Astrocyte of the spinal cord (primary cell): Measurements from ENCODE around the gene LAMA5.

Experiments
- DNase-seq: peaks from one replicate; pipeline ENCODE4 v3.0.0; 2011; ENCODE audit warnings: low read depth, low spot score
- H3K4me3 ChIP-seq: 2 replicates; pipeline ENCODE4 v1.5.1; 2011; ENCODE audit warnings: low read depth, mild to moderate bottlenecking, low read length, moderate library complexity
- in situ Hi-C: cut with HindIII; loops from 2 replicates; pipeline ENCODE4 v1.10.0; 2017; ENCODE audit warnings: low sequenced_read_pairs
- TF ChIP-seq, protein P1 (sequence below): IDR thresholded peaks from 2 replicates; pipeline ENCODE4 v1.5.1; 2012; ENCODE audit warnings: low read depth, mild to moderate bottlenecking, low read length, inconsistent platforms

LAMA5 gene

DNA sequence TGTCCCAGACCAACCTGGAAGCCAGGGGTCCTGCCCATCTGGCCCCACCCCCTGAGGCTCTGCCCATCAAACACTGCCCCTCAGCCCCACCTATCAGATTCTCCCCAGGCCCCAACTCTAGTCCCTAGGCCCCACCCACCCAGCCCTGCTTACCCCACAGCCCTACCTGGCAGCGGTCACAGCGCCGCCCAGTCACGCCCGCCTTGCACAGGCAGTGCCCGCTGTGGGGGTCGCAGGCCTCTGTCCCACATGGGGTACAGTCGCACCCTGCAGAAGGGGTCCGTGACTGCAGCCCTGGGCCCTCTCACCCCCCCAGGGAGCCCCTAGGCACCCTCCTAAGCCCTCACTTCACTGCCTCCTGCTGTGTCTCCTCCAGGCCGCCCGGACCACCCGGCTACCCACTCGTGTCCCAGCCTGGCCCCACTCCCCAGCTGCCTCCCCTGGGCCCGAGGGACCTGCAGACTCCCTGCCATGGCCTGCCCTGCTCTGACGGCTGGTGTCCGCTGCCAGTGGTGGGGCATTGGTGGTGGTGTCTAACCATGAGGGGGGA lies 44.5 kb downstream of the LAMA5 start:
- in situ Hi-C loops, result no loop called here
- DNase-seq, result no peak
- TF ChIP-seq, protein P1, sequence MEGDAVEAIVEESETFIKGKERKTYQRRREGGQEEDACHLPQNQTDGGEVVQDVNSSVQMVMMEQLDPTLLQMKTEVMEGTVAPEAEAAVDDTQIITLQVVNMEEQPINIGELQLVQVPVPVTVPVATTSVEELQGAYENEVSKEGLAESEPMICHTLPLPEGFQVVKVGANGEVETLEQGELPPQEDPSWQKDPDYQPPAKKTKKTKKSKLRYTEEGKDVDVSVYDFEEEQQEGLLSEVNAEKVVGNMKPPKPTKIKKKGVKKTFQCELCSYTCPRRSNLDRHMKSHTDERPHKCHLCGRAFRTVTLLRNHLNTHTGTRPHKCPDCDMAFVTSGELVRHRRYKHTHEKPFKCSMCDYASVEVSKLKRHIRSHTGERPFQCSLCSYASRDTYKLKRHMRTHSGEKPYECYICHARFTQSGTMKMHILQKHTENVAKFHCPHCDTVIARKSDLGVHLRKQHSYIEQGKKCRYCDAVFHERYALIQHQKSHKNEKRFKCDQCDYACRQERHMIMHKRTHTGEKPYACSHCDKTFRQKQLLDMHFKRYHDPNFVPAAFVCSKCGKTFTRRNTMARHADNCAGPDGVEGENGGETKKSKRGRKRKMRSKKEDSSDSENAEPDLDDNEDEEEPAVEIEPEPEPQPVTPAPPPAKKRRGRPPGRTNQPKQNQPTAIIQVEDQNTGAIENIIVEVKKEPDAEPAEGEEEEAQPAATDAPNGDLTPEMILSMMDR, result no peak

DNA sequence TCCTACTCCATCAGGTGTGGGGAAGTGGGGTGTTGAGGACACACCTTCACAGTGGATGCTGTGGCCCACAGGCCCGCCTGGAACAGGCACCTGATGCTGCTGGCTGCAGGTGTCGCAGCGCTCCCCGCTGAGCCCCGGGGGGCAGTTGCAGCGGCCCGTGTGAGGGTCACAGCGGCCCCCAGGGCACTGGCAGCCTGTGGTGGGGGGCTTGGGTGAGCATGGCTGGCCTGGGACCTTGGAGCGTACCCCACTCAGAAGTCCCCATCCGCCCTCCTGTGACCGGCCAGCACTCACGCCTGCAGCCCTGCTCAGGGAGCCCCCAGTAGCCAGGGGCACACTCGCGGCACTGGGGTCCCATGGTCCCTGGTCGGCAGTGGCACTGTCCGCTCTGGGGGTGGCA lies 45.1 kb downstream of the LAMA5 start:
- TF ChIP-seq, protein P1, result no peak
- DNase-seq, result no peak
- in situ Hi-C loops, result no loop called here
- no peak overlapping the region for H3K4me3 ChIP-seq

More for the DNA sequence above, 44.5 kb downstream of the LAMA5 start:
- no peak overlapping the region for H3K4me3 ChIP-seq

DNA sequence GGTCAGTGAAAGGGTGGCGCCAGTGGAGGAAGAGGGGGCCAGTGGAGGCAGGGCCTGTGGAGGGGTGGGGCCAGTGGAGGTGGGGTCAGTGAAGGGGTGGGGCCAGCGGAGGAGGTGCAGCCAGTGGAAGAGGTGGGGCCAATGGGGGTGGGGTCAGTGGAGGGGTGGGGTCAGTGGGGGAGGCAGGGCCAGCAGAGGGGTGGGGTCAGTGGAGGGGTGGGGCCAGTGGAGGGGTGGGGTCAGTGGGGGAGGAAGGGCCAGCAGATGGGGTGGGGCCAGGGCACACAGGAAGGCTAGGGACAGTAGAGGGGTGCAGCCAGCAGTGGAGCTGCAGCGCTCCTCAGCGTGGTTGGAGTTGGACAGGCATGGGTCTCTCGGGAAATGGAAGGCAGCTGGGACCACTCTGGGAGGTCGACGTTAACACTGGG lies 45.6 kb downstream of the LAMA5 start:
- H3K4me3 ChIP-seq, result no peak overlapping the region
- TF ChIP-seq, protein P1, result no peak
- no peak for DNase-seq
- in situ Hi-C loops, result no loop called here

DNA sequence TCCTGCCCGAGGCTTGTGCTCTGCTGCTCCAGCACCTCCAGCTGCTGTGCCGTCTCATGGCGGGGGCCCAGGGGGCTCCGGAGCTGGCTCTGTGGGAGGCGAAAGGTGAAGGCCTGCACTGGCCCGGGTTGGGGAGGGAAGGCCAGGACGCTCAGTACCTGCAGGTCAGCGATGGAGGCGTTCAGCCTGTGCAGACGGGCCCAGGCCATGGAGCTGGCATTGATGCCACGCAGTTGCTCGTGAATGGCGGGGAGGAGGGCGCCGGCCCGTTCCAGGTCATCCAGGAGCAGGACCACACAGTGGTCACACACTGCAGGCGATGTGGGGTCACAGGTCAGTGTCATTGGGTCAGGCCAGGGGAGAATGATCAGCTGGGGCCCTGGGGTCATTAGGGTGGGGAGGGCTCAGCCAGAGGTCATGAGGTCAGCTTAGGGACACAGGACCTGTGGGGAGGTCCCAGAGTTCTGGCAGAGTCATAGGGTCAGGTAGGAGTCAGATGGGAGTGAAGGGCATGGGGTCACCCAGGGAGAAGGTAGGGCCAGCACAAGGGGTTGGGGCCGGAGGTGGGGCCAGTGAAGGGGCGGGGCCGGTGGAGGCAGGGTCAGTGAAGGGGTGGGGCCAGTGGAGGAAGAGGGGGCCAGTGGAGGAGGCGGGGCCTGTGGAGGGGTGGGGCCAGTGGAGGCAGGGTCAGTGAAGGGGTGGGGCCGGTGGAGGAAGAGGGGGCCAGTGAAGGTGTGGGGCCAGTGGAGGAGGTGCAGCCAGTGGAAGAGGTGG lies 46.3 kb downstream of the LAMA5 start:
- in situ Hi-C loops, result no loop called here
- TF ChIP-seq, protein P1, result no peak
- H3K4me3 ChIP-seq, result no peak overlapping the region
- DNase-seq, result no peak

DNA sequence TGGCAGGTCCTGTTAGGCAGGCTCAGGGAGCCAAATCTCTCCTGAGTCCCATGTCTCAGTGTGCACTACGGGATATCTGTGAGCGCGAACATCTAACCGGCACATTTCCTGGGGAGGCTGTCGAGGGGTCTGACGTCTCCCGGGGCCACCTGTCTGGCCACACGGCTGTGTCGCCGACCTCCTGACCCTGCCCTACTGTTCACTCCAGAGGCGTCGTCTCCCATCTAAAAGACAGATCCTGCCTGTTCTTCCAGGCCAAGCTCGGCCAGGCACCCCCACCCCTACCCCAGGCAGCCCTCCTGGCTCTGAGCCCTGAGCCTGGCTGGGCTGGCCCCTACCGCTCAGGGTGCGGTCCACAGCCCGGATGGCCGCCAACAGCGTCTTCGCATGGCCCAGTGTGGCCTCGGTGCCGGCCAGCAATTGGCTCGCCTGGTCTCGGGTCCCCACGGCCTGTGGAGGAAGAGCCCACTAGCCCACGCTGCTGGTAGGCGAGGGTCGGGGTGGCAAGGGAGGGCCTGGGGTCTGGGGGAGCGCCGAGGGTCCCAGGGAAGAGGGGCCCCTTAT lies 47.7 kb downstream of the LAMA5 start:
- no peak for DNase-seq
- no peak overlapping the region for H3K4me3 ChIP-seq
- in situ Hi-C loops, result no loop called here
- TF ChIP-seq, protein P1, result no peak

DNA sequence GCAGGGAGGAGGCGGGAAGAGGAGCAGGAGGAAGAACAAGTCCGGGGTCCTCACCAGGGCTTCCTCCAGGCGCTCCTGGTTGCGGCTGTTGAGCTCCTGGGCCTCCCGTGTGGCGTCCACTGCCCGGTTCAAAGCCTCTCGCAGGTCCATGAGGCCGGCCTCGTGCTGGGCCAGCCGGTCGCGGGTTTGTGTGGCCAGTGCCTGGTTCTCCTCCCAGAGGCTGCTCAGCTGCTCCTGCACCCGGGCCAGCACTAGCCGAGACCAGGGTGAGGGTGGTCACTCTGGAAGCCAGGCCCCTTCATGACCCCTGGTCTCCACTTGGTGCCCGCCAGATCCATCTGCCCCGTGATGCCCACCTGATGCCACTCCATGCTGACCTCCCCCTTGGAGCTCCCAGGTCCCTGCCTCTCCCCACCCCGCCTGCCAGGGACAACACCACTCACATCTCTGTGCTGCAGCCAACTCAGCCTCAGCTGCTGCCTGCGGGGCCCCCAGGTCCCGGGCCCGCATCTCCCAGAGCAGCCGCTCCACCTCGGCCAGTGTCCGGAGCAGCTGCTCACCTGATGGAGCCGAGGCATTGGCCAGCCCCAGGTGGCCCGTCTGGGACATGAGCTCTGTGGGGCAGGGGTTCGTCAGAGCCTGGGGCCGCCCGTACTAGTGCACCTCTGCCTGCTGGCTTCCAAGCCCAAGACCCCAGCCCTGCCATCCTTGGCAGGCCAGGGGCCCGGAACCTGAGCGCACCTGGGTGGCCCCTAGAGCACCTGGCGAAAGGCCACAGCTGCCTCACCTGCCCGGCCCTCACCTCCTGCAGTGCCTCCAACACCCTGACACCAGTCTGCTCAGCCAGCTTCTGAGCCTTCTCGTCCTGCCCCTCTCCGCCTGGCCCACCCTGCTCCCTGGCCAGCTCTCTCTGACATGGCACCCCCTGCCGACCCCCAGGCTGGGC lies 48.4 kb downstream of the LAMA5 start:
- no peak for DNase-seq
- in situ Hi-C loops, result no loop called here
- no peak overlapping the region for H3K4me3 ChIP-seq
- TF ChIP-seq, protein P1, result no peak
